Bronchial epithelial cell (primary cell): ENCODE measurements around the gene CHST9. TPM values are rescaled to one million over a fixed set of nuclear protein-coding genes. Genes with fewer than 3 reads are reported as not detected.
A peak's percentile ranks its signal among the peaks of the same experiment; 100 is the strongest.

Experiments used
- DNase-seq: peaks from one replicate; pipeline ENCODE4 v3.0.0-alpha.2; 2010; ENCODE audit warnings: low read depth
- FAIRE-seq: peaks from 2 replicates; lab custom pipeline; 2011; peaks lifted over from hg19 to GRCh38; lab: Jason Lieb, UNC
- H3K27me3 ChIP-seq: 2 replicates; pipeline ENCODE4 v1.5.1; 2011; ENCODE audit warnings: low read length; ENCODE audit not compliant: control insufficient read depth, insufficient read depth
- H3K36me3 ChIP-seq: 2 replicates; pipeline ENCODE4 v1.5.1; 2011; ENCODE audit warnings: low read length; ENCODE audit not compliant: control insufficient read depth, insufficient read depth
- H3K4me3 ChIP-seq: 2 replicates; pipeline ENCODE4 v1.5.1; 2011; ENCODE audit warnings: mild to moderate bottlenecking, low read depth, low read length, control low read depth
- CTCF ChIP-seq: IDR thresholded peaks from 2 replicates; pipeline ENCODE4 v1.5.1; 2011; ENCODE audit warnings: mild to moderate bottlenecking, moderate library complexity, low read length, control low read depth, inconsistent platforms; ENCODE audit not compliant: insufficient read depth, severe bottlenecking
- total RNA-seq: library from RNA; depleted of rRNA; stranded (reverse); fragments of >200 nt; gene quantifications from 2 replicates; pipeline ENCODE4 v1.2.1, GENCODE V29; 2014

Gene CHST9
- total RNA-seq, 1 donor from 2014 or later, result 0.26 TPM

DNA sequence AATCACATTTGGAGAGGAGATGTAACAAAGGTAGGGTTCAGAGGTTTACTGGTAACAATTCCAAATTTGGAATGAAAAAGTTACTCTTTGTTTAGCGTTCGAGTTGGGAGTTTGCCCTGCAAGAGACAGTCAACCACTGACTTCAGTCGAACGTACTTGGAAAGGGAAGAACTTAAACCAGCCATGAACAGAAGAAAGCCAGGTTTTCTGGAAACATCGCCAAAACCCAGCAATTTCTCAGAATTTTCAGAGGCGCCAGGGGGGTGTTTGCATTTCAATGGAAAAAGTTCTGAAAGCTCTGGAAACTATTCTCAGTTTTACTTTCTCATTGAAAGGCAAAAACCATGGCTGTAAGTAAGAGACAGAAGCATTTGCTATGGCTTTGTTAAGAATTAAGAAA is 291.1 kb downstream of the CHST9 start:
- Histone ChIP-seq H3K4me3 (no peak overlapping the region), H3K36me3 (no peaks in the 10 kb centered on the region), H3K27me3 (no peaks in the 10 kb centered on the region)
- FAIRE-seq (no peak), DNase-seq (no peak)
- TF ChIP-seq CTCF, result no peak

DNA sequence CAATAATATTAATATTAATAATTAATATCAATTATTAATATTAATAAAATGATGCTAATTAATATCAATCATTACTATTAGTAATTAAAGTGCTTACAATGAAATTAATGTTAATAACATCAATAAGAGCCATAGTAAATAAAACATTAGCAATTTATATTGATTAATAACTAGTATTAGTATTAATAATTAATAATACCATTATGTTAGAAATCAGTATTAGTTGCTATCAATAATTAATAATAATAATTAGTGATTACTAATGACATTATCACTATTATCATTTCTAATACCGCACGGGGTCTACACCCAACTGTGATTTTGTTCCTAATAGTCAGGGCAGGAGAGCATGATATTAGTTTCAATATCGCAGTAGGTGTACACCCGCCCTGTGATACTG is 296.8 kb downstream of the CHST9 start:
- FAIRE-seq (no peak), DNase-seq (no peak)
- no peak for TF ChIP-seq CTCF

GRCh38 chr18:26875040-26875654 is 310.0 kb downstream of the CHST9 start:
- Histone ChIP-seq H3K36me3 (no peaks in the 10 kb centered on the region), H3K27me3 (no peaks in the 10 kb centered on the region), H3K4me3 (no peak overlapping the region)
- FAIRE-seq (no peak), DNase-seq (no peak)
- no peak for TF ChIP-seq CTCF

More for the DNA sequence above, 296.8 kb downstream of the CHST9 start:
- no peak overlapping the region for H3K4me3 ChIP-seq
- H3K27me3 ChIP-seq, result no peaks in the 10 kb centered on the region
- no peaks in the 10 kb centered on the region for H3K36me3 ChIP-seq

DNA sequence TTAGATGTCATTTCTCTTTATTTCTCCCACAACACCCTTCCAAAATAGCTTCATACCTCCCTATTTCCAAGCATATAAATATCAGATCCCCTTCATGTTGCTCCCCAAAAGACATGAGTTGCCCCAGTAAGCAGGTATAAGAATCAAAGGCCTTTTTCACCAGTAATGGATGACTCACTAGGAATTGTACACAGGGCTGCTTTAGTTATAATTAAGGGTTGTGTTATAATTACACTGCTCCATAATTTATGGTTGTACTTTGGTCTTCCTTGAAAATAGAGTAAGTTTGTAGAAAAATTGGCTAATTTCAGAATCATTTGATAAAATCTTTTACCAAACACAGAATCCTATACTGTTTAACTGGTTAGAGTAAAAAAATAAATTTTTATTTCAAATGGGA is 310.8 kb downstream of the CHST9 start:
- no peaks in the 10 kb centered on the region for H3K36me3 ChIP-seq
- FAIRE-seq, result no peak
- H3K27me3 ChIP-seq, result no peaks in the 10 kb centered on the region
- H3K4me3 ChIP-seq, result no peak overlapping the region
- TF ChIP-seq CTCF, result no peak
- DNase-seq, result peak; percentile 7

DNA sequence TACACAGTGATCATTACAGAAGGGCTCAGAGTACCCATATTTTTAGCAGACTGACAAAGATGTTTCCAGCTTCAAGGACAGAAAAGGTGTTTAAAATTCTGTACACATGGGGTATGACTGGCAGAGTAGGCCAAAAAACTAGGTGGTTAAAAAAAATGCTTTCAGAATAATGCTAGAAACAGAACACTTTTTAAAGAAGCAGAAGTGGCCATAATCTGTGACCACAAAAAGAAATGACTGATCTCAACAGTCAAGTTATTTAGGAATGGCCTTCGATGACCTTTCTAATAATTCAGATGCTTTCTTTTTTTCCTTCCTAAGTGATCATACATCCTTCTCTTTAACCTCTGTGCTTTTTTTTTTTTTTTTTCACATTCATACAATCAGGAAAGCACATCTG is 315.5 kb downstream of the CHST9 start:
- DNase-seq, result no peak
- peaks cover 8% of the 10 kb centered on the region for H3K27me3 ChIP-seq
- H3K4me3 ChIP-seq, result no peak overlapping the region
- FAIRE-seq, result no peak
- no peaks in the 10 kb centered on the region for H3K36me3 ChIP-seq
- no peak for TF ChIP-seq CTCF
